NCI-H446 treated with DMSO at 0.1 percent for 48 hours (cell line): ENCODE data around the gene WNT7A.
"Not testable (repeated sequence)": the region's sequence is repeated elsewhere in the genome, so short reads cannot be mapped to it uniquely, and the experiment has no call there.

Experiments
- DNase-seq: peaks from one replicate; lab custom pipeline; 2025; lab: John Stamatoyannopoulos, UW

The WNT7A gene

DNA sequence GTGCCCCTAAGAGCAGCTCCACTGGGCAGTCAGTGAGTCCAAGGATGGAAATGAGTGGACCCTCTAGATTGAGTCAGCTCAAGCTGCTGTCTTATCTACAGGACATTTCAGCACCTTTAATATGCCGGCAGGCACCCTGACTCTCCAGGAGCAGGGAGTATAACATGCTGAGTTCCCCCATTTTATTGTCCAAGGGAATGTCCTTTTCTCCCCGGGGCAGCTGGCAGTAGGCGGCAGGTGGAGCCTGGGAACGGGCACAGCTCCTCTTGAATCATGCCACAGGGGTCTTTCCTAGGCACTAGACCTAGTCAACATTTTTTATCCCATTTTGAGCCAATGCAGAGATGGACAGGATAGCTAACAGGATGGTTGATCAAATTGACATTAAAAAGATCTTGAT lies 14.8 kb downstream of the WNT7A start:
- DNase-seq = no peak

DNA sequence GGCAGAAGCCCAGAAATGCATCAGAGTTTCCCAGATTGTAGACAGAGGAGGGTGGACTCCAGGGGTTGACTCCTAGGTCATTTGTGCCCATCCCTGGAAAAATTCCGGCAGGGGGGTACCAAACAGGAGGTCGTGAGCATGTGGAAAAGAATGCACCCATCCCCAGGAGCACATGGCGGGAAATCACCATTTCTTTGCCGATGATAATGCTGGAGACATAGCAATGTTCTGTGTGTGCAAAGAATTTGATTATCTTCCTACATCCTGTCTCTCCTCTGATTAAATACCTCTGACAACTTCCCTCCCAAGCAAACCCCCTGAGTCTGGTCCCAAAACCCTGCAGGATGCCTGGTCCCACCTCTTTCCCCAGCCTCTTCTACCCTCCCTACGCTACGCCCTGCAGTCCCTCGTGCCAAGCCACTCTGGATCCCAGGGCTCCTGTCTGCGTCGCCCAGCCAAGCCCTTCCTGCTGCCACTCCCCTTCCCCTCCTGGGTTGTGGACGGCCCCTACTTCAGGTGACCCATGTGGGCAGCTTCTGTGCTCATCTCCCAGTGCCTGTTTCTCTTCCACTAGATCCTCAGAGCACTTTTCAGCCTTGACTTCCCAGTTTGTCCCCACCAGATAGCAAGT lies 15.8 kb downstream of the WNT7A start:
- no peak for DNase-seq

DNA sequence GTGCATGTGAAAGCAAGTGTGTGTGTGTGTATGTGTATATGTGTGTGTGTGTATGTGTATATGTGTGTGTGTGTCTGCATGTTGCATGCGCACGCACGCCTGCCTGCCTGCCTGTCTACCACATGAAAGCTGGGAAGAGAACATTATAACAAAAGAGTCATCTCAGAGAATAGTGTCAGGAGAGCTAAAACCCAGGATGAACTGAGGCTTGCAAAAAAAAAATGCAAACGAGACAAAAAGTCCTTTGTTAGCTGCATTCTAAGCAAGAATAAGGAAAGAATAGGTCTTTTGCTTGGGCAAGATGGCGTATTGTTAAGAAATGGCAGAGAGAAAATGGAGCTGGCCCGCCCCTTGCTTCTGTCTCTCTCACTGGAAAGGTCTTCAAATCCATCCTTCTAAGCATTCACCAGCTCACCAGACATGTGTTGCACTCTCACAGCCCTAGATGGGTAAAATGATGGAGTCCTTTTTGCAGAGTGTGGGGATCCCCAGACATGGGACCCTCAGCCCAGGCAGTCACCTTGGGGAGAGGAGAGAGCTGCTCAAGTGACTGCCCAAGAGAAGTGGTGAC lies 16.4 kb downstream of the WNT7A start:
- DNase-seq = no peak

DNA sequence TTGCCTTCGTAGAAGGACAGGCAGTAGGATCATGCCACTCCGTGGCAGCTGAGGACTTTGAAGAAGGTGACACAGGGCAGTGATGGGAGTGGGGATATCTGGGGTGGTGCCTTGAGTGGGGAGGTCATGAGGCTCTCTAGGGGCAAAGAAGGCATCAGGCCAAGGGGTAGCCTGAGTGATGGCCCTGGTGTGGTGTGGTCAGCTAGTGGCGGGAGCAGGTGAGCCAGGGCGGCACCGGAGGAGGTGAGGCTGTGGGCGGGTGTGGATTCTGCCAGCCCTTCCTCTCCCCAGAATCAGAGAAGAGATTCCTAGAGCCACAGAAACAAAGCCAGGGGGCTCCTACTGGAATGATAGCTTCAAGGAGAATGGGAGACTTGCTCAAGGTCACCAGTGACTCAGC lies 18.4 kb downstream of the WNT7A start:
- no peak for DNase-seq

DNA sequence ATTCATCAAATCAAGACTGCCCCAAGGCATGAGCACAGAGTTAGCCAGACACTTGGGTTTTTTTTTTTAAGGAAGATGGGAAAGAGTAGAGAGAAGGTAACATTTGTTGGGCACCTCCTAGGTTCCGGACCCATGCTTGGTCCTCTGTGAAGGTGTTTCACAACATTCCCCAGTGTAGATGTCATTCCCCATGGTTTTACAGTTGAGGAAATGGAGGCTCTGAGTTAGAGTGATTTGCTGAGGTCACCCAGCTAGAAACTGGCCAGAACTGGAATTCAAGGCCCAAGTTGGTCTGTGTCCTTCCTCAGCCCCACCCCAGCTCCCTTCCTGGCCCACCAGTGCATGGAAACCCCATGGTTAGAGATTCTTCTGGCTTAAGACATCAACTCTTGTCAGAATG lies 19.9 kb downstream of the WNT7A start:
- DNase-seq = no peak

DNA sequence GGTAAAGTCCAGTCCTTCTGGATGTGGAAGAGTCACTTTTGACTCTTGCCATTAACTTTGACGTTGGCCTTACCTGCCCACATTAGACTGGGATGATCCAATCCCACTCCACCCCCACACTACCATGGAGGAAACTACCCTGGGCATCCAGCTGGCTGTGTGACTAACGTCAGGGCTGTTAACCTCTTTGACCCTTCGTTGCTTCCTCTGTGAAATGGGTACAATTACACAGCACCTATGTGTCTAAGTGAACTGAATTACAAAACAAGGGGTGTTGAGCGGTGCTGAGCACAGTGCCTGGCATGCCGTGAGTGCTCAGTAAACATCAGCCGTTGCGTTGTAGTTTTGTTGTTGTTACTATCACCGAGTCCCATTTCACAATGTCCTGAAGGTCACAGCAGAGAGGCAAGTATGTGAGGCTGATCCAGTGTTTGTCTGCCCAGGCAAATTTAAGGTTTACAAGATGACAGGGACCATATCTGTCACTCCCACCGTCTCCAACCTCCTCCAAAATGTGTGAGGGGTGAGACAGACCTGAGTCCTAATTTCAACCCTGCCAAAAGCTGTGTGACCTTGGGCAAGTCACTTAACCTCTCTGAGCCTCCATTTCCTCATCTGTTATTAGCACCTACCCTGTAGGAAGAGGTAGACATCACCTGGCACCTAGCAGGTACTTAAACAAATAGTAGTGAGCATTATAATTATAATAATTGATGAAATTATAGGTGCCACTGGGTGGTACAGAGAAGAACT lies 20.9 kb downstream of the WNT7A start:
- no peak for DNase-seq

DNA sequence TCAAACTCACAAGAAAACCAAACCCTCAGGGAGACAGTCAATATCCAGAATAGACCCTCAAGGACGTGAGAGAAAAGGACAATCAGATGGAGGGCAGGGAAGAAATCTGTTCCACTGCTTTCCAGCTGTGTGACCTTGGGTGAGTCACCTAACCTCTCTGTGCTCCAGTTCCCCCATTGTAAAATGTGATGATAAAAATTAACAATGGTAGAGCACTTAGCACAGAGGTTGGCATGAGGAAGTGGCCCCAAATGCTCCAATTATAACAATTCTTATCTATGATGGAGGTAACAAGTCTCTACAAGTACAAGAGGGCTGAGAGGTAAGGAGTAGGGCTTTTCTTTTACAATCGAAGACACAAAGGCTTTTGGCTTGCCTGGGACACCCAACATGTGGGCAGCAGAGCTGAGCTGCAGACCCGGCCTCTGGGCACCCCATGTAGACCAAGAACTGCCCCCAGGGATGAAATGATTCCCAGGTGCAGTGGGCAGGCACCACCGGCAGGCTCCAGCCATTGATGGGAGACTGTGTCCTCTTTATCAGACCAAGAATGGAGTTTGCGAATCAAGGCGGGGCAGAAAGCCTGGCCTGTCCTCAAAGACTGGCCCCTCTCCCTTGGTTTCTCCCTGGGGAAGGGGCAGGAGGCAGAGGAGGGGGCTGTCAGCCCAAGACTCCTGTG lies 22.0 kb downstream of the WNT7A start:
- DNase-seq = no peak

DNA sequence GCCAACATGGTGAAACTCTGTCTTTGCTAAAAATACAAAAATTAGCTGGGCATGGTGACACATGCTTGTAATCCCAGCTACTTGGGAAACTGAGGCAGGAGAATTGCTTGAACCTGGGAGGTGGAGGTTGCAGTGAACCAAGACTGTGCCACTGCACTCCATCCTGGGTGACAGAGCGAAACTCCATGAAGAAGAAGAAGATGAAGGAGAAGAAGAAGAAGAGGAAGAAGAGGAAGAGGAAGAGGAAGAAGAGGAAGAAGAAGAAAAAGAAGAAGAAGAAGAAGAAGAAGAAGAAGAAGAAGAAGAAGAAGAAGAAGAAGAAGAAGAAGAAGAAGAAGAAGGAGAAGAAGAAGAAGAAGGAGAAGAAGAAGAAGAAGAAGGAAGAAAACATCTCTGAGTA lies 23.2 kb downstream of the WNT7A start:
- DNase-seq = not testable (repeated sequence)

DNA sequence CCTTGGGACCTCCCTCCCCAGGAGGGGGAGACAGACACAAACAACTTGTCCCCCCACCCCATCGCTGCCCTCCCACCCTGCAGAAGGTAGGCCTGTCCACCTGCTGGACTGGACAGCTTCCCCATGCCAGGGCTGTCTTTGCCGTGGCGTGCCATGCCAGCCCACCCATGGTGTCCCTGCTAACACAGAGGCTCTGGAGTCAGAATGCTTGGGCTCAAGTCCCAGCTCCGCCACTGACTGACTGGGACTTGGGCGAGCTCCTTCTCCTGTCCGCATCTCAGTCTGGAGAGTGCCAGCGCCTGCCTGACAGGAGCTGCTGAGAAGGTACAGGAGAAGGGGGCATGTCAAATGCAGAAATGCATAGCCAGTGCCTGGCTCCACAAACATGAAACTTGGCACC lies 23.9 kb downstream of the WNT7A start:
- DNase-seq = no peak

DNA sequence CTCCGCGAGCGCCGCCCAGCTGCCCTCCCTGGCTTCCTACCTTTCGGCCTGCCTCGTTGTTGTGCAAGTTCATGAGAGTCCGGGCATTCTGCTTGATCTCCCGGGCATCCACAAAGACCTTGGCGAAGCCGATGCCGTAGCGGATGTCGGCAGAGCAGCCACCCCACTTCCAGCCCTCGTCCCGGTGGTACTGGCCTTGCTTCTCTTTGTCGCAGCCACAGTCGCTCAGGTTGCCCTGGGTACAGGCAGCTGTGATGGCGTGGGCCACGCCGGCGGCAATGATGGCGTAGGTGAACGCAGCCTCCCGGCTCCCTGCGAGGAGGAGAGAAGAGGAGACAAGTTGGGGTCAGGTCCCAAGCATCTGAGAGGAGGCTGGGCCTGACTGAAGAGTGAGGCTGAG lies 25.4 kb downstream of the WNT7A start:
- no peak for DNase-seq

DNA sequence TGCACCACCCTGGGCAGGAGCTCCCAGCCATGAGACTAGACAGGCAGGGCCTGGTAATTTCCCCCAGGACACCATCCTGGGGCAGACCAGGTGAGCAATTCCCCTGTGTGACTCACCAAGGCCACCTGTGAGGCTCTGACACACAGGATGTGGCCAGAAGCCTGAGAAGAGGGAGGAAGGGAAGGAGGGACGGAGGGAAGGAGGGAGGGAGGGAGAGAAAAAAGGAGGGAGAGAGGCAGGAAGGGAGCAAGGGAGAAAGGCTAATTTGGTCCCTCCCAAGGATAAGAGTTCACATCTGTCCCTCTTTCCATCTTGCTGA lies 25.9 kb downstream of the WNT7A start:
- no peak for DNase-seq

DNA sequence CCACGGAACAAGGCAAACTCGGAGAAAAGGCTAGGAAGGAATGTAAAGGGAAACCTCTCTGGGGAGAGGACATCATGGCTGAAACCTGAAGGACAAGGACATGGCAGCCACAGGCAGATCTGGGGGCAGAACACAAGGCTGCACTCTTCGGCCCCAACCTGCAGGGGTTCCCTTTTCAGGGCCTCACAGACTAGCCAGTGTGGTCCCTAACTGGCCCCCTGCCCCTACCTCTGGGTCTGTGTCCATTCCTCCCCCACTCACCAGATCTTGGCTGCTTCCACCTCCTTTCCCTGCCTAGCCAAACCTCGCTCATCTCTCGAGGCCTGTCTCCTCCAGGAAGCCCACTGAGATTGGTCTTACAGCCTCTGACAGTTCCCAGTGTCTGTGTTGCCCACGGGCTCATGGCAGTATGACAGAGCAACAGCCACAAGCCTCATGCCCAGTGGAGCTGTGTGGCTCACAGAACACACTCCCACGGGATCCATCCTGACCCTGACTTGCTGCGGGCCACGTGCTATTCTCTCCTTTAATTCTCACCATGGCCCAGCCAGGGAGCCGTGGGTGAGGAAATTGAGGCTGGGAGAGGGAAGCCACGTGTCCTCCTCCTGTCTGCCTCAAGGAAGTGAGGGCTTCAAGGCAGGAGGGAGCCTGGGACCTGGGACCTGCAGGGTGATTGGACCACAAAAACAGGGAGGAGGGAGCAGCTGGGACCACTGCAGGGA lies 26.5 kb downstream of the WNT7A start:
- no peak for DNase-seq

DNA sequence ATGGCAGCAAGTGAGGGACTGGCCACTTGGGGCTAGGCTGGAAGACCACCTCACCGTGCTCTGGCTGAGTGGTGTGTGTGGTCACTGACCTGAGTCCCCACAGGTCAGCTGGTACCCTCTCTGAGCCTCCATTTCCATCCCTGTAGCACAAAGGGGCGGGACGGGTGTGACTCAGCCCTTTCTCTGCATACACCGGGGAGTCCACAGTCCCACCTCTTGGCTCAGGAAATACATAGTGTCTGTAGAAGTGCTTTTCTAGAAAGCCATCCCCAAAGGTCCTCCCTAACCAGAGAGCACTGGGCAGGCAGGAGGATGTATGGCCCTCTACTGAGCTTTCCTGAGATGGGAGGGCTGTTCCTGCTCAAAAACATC lies 27.2 kb downstream of the WNT7A start:
- DNase-seq = no peak

DNA sequence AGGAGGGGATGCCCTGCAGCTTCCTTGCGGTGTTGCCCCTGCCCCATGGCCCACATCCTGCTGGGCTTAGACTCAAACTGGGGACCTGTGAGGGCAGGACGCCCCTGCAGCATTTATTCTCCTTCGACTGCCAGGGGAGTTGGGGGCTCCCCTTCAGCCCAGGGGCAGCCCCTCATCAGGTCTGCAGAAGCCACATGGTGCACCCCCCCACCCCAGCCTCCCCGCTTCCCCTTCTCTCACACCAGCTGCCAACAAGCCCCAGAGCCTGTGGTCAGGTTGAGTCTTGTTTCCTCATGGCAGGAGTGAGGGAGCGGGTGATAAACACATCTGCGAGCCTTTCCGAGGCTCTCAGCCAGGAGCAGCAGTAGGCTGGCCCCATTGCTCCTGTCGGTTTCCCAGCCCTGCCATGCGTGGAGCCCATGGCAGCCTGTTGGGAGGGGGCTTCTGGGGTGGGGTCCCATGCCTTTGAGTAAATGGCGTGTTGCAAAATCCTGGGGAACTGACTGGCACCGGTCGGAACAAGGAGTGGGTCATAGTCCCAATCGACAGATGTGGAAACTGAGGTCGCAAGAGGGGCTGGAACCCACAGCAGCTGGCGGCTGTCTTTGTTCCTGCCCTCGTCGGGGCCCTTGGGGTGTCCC lies 27.8 kb downstream of the WNT7A start:
- DNase-seq = no peak

DNA sequence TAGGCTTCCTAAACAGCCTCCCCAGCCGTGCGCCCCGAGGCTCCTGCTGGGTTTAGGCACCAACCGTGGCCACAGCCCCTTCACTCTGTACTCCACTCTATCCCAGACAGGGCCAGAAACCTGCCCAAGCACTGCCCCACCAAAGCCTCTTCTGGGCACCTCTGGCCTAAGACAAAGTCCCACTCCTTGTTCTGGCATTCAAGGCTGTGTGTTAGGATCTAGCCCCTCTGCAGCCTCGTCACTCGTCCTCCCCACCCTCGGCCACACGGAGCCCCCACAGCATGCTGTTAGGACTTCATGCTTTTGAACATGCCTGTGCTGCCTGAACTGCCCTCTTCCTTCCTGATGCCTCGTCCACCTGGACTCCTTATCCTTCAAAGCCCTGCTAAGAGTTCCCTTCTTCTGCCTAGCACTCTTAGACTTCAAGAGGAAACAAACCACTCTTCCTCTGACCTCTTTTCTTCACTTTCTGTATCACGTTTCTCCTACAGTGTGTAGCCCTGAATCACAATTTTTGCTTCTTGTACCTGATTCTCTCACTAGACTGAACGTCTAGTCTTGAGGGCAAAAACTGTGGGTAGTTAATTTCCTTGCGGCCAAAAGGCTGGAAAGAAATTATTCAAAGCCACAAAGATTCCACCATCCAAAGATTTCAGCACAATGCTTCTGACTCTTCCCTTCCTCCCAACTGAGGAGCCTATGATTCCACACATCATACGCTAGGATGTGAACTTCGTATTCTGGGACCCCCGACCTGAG lies 28.6 kb downstream of the WNT7A start:
- no peak for DNase-seq

DNA sequence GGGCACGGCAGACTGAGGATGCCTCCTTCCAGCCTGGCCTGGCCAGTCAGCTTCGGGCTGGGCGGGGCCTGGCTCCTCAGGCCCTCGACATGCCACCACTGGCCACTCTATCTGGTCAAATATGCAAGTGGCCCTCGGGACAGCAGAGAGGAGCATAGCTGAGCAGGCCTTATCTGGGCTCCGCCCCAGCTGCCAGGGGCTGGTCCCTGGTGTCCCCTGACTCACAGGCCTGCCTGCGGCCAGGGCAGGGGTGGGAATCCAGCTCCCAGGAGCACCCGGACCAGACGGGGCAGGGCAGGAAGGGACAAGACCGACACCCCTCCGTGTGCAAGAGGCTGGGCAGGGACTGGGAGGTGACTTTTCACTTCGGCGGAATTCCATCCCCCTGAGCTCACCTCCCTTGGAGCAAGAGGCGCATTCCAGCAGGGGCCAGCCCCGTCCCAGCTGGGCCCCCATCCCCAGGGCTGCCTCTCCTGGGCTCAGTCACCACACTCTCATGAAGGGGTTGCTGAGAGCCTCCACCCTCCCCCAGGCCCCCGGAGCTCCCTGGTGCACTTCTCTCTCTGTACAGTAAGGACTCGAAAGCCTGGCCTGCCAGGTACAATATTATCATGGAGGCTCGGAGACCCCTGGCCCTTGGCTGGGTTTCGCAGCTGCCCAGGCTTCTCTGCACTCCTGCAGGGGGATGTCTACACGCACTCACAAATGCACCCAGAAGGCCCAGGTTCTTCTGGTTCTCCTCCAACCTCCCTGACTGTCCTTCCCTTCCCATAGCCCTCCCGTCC lies 29.5 kb downstream of the WNT7A start:
- DNase-seq = no peak

DNA sequence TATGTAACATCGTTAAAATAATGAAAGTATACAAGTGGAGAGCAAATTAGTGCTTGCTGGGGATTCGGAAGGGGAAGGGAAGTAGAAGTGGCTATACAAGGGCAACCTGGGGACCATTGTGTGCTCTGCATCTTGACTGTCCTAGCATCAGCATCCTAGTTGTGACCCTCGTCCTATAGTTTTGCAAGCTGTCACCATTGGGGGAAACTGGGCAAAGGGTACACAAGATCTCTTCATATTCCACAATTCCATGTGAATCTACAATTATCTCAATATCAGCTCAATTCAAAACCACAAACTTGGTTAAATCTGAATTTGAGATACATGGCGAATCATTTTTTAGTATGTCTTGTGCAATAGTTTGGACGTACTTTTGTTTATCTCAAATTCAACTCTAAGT lies 30.9 kb downstream of the WNT7A start:
- DNase-seq = no peak

DNA sequence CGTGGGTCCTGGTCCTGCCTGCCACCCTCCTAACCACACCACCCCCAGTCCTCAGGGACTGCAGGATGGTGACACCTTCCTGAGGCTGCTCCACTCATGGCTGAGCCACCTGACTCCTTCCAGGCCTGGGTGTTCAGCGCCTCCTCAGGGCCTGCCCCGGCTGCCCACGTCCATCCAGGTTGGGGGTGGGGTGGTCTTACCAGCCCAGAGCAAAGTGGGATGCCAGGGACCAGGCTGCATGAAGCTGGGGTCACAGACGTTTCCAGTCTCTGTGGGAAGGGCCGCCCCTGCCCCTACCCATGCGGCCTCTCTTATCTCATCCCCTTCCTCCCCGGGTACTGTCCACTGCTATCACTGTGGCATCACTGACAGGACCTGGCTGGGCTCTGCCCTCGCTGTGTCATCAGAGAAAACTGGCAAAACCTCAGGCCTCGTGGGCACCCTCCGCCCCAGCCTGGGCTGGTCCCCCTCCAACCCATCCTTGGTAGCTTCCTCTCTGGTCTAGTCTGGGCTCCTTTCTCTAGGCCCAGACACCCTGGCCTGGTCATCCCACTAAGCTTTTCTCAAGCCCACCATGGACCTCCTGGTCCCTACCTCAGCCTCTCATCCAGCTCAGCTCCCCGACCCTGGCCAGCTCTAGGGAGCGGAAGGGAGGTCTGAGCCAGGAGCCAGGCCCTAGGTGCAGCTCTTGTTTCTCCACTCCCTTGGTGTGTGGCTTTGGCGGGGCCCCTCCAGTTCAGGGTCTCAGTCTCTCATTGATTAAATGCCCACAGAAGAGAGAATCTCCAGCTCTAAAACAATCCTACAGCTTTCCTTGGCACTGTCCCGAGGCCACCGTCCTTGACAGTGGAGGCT lies 32.9 kb downstream of the WNT7A start:
- DNase-seq = no peak

DNA sequence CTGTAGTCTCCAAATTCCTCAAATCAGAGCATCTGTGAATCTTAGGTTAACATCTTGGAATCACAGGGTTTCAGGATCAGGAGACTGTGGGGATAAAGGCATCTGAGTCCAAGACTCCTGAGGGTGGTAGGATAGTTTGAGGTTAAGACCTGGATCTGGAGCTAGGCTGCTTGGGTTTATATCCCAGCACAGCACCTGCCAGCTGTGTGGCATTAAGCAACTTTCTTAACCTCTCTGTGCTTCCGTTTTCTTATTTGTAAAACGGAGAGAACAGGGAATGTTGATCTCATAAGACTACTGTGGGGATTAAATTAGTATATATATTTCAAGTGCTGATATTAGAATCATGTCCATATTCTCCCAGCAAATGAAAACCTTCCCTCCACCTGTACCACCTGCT lies 33.6 kb downstream of the WNT7A start:
- no peak for DNase-seq

DNA sequence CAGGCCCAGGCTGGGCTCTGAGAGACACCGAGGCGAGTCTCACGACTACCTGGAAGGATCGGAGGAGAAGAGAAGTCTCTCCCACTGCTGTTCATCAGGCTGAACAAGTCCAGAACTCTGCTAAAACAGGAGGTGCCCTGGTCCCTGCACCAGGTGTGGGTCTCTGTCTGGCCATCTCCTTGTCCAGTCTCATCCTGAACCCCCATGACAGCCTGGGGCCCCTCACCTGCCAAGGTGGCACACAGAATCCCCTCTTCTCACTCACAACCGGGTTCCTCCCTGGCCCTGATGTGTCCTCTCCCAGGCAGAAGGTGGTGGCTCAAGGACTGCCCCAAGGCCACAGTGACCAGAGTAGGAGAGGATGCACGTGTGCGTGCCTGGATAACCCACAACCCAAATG lies 34.1 kb downstream of the WNT7A start:
- no peak for DNase-seq
